GM06990 (cell line): ENCODE data around the gene TNS3.

Experiments
- DNase-seq: peaks from one replicate; pipeline ENCODE4 v3.0.0-alpha.2; 2011; ENCODE audit not compliant: insufficient read length; ENCODE audit errors: extremely low read depth
- H3K27me3 ChIP-seq: replicated peaks from 2 replicates; pipeline ENCODE4 v1.6.0; 2011; ENCODE audit warnings: low read length; ENCODE audit not compliant: control insufficient read depth, insufficient read depth
- H3K36me3 ChIP-seq: 2 replicates; pipeline ENCODE4 v1.5.1; 2011; ENCODE audit warnings: low read length; ENCODE audit not compliant: control insufficient read depth, insufficient read depth
- H3K4me3 ChIP-seq: replicated peaks from 2 replicates; pipeline ENCODE4 v1.5.1; 2011; ENCODE audit warnings: low read depth, mild to moderate bottlenecking, control low read depth, low read length
- TF ChIP-seq, protein P1 (sequence below): IDR thresholded peaks from 2 replicates; pipeline ENCODE4 v1.5.1; 2011; ENCODE audit warnings: low read length, control low read depth, mild to moderate bottlenecking, inconsistent platforms; ENCODE audit not compliant: insufficient read depth, poor library complexity, severe bottlenecking

Gene TNS3

DNA sequence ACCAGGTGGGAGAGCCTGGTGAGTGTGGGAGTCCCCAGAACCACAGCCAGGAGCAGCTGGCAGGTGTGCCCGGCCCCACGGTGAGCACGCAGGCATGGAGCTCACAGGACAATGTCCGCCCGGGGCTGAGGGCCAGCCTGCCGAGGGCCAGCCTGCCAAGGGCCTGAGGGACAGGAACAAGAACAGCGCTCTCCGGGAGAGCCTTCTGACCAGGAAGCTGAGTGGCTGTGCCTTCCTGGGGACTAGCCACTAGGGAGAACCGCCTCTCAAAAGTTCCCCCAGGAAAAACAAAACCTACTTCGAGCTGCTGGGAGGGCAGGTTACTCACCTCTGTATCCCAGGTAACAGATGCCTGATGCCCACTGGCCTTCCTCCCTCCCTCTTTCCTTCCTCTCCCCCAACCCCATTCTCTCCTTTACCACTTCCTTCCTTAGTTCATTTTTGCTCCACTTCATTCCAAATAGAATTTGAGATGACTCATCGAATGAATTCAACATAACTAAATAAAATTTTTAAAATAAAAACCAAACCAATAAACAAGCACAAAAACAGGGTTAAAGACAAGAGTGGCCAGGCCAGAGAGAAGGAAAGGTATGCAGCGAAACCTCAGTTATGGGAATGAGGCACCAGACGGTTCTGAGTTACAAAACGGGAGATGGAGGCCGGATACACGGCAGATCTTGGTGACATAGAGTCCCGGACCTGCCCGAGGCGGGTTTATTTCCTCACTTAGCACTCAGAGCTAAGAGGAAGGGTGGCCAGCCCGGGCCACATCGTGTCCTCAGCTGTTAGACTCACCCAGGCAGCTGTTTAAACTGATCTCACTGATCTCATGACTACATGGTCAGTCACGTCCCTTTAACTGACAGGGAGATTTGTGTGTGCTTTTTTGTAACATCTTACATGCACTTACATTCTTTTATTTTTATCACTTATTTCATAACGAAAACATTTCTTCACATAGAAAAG, 128.5 kb downstream of the TNS3 start:
- H3K27me3 ChIP-seq = no peaks in the 10 kb centered on the region; the same call in 1 of the 2 replicates
- no peaks in the 10 kb centered on the region for H3K36me3 ChIP-seq
- no peak for DNase-seq
- TF ChIP-seq, protein P1, sequence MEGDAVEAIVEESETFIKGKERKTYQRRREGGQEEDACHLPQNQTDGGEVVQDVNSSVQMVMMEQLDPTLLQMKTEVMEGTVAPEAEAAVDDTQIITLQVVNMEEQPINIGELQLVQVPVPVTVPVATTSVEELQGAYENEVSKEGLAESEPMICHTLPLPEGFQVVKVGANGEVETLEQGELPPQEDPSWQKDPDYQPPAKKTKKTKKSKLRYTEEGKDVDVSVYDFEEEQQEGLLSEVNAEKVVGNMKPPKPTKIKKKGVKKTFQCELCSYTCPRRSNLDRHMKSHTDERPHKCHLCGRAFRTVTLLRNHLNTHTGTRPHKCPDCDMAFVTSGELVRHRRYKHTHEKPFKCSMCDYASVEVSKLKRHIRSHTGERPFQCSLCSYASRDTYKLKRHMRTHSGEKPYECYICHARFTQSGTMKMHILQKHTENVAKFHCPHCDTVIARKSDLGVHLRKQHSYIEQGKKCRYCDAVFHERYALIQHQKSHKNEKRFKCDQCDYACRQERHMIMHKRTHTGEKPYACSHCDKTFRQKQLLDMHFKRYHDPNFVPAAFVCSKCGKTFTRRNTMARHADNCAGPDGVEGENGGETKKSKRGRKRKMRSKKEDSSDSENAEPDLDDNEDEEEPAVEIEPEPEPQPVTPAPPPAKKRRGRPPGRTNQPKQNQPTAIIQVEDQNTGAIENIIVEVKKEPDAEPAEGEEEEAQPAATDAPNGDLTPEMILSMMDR = no peak
- no peak overlapping the region for H3K4me3 ChIP-seq

DNA sequence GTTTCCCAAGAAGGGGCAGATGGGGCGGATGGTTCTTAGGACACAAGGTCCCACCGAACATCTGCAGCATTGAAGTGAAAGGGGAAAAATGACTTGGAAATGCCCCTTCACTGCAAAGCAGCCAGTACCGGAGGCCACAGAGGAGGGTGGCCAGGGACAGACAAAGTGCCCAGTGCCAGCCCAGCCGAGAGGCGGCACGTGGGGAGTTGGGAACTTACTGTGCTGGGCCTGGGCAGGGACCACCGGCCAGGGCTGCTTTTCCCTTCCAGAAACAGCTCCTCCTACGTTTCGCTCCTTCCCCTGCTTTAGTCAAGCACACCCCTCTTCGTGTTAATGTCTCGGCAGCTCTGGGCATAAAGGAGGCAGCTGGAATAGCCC, 129.2 kb downstream of the TNS3 start:
- Histone ChIP-seq H3K4me3 (no peak overlapping the region), H3K27me3 (no peaks in the 10 kb centered on the region; the same call in 1 of the 2 replicates), H3K36me3 (no peaks in the 10 kb centered on the region)
- no peak for DNase-seq
- TF ChIP-seq, protein P1 = no peak

DNA sequence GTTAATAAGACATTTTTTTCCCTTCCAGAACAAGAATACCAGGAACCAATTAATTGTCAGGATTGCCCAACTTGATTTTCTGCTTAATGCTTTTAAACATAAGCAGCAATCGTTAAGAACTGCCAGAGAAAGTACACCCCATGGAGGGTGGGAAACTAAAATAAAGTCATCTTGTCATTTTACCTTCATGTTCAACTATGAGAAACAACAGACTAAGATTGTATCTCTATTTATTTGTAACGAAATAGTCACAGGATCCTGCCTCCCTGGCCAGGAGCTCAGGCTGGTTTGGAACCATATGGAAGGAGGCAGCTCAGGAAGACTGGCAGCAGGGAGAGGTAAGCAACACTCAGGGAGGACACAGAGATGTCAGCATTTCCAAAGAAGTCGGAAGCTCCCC, 129.6 kb downstream of the TNS3 start:
- H3K4me3 ChIP-seq = no peak overlapping the region
- TF ChIP-seq, protein P1 = no peak
- no peaks in the 10 kb centered on the region; the same call in 1 of the 2 replicates for H3K27me3 ChIP-seq
- no peak for DNase-seq
- H3K36me3 ChIP-seq = no peaks in the 10 kb centered on the region

DNA sequence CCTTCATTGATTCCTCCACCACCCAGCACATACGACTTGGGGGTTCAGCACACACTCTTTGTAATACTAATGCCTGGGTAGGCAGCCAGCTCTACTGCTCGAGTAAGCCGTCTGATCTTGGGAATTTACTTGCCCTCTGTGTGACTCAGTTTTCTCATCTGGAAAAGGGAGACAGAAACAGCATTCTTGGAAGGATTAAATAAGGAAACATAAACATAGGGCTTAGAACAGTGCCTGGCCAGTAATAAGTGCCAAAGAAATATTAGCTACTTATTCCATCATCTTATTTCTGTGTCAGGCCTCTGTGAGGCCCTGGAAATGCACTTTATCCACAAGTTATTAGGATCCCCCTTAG, 130.1 kb downstream of the TNS3 start:
- no peak for DNase-seq
- Histone ChIP-seq H3K27me3 (no peaks in the 10 kb centered on the region; the same call in 1 of the 2 replicates), H3K36me3 (no peaks in the 10 kb centered on the region), H3K4me3 (no peak overlapping the region)
- TF ChIP-seq, protein P1 = no peak

DNA sequence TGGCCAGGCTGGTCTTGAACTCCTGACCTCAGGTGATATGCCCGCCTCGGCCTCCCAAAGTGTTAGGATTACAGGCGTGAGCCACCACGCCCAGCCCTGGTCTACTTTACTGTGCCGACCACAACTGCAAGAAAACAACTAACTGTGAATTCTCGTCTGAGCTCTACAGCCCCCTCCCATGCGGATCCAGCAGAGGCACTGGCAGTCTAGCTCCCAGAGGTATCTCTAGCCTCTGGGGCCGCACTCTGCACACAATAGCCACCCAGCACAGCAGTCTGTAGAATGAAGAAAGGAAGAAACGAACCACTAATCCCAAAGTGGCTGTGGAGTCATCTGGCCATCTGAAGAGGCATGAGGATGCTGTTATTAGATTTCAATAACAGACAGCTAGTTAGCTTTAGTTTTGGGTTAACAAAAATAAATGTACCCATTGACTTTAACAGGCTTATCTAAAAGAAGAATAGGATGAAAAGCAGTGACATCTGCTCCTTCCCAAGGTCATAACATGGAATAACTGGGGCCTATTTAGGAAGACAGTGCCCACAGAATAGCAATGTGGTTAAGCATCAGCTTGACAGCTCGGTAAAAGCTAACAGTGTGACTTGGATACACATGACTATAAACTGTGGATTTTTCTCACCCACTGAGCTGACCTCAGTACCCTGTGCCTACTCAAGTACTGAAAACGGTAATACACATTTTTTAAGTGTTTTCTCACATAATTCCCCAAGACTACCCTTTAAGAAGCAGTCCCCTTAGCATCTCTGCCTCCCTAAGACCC, 131.9 kb downstream of the TNS3 start:
- TF ChIP-seq, protein P1 = no peak
- no peak for DNase-seq

More for the DNA sequence above, 131.9 kb downstream of the TNS3 start:
- Histone ChIP-seq H3K4me3 (no peak overlapping the region), H3K27me3 (no peaks in the 10 kb centered on the region; the same call in 1 of the 2 replicates), H3K36me3 (no peaks in the 10 kb centered on the region)
